PC-3 (cell line): ENCODE data around the gene SLC2A2. TPM values are rescaled to one million over a fixed set of nuclear protein-coding genes. Genes with fewer than 3 reads are reported as not detected.
A peak's percentile ranks its signal among the peaks of the same experiment; 100 is the strongest.

Experiments
- ATAC-seq: fragments of 200-7000 bp; cut with Tn5 transposase; 2 replicates; pipeline ENCODE4 v1.9.1; 2020; ENCODE audit warnings: mild to moderate bottlenecking, moderate library complexity
- BruUV-seq: library from RNA; stranded (reverse); fragments of 400-500 nt; replicated peaks from 2 replicates; lab custom pipeline; 2021; lab: Mats Ljungman, UMichigan
- CTCF ChIA-PET: fragments of 300-600 bp; sonication (Branson Sonifier 250); formaldehyde crosslinking; loops from one replicate; lab custom pipeline; 2022; ENCODE audit warnings: antibody characterized with exemption; lab: Charles Lee
- POLR2A ChIA-PET: fragments of 300-600 bp; sonication (Branson Sonifier 250); formaldehyde crosslinking; loops from one replicate; lab custom pipeline; 2022; ENCODE audit warnings: antibody characterized with exemption; ENCODE audit not compliant: unreplicated experiment; lab: Charles Lee
- DNase-seq: peaks from one replicate; pipeline ENCODE4 v3.0.0-alpha.2; 2015
- H2AFZ ChIP-seq: fragments of 300-600 bp; sonication (generic); 2 replicates; pipeline ENCODE4 v1.6.0; 2016; ENCODE audit warnings: antibody characterized with exemption, low read length
- H3F3A ChIP-seq: fragments of 300-600 bp; sonication (generic); one replicate; pipeline ENCODE4 v1.6.0; 2017; ENCODE audit warnings: antibody characterized with exemption, low read length, control low read depth, mild to moderate bottlenecking; ENCODE audit not compliant: unreplicated experiment
- H3K27ac ChIP-seq: fragments of 300-600 bp; sonication (generic); 2 replicates; pipeline ENCODE4 v1.5.1; 2016; ENCODE audit warnings: mild to moderate bottlenecking, low read length
- H3K27me3 ChIP-seq: fragments of 300-600 bp; sonication (generic); 2 replicates; pipeline ENCODE4 v1.6.1; 2016; ENCODE audit warnings: low read length, mixed read lengths
- H3K36me3 ChIP-seq: fragments of 300-600 bp; sonication (generic); 2 replicates; pipeline ENCODE4 v1.6.1; 2016; ENCODE audit warnings: low read depth, mixed run types, low read length, mixed read lengths
- H3K4me1 ChIP-seq: fragments of 300-600 bp; sonication (generic); 2 replicates; pipeline ENCODE4 v1.5.1; 2016; ENCODE audit warnings: low read length; ENCODE audit not compliant: insufficient read depth
- H3K4me2 ChIP-seq: fragments of 300-600 bp; sonication (generic); 2 replicates; pipeline ENCODE4 v1.6.0; 2016; ENCODE audit warnings: low read length
- H3K4me3 ChIP-seq: fragments of 300-600 bp; sonication (generic); 2 replicates; pipeline ENCODE4 v1.5.1; 2016; ENCODE audit warnings: mild to moderate bottlenecking, low read length, mixed read lengths
- H3K79me2 ChIP-seq: fragments of 300-600 bp; sonication (generic); 2 replicates; pipeline ENCODE4 v1.6.1; 2017; ENCODE audit warnings: low read length, mixed read lengths
- H3K9ac ChIP-seq: fragments of 300-600 bp; sonication (generic); 2 replicates; pipeline ENCODE4 v1.6.0; 2016; ENCODE audit warnings: mild to moderate bottlenecking, low read length
- H3K9me2 ChIP-seq: fragments of 300-600 bp; sonication (generic); replicated peaks from 2 replicates; pipeline ENCODE4 v1.6.1; 2016; ENCODE audit warnings: mixed run types, low read length, mixed read lengths
- H3K9me3 ChIP-seq: fragments of 300-600 bp; sonication (generic); 2 replicates; pipeline ENCODE4 v1.6.1; 2016; ENCODE audit warnings: low read length, mixed read lengths
- H4K20me1 ChIP-seq: fragments of 300-600 bp; sonication (generic); 2 replicates; pipeline ENCODE4 v1.6.1; 2016; ENCODE audit warnings: low read length, mixed read lengths
- CTCF ChIP-seq: fragments of 300-600 bp; sonication (generic); conservative IDR thresholded peaks from 2 replicates; pipeline ENCODE4 v1.5.1; 2017; ENCODE audit warnings: antibody characterized with exemption, low read depth, mild to moderate bottlenecking, low read length
- EZH2 ChIP-seq: fragments of 300-600 bp; sonication (generic); IDR thresholded peaks from one replicate; pipeline ENCODE4 v1.6.1; 2017; ENCODE audit warnings: antibody characterized with exemption, mild to moderate bottlenecking, low read length; ENCODE audit not compliant: unreplicated experiment
- EZH2phosphoT487 ChIP-seq: fragments of 300-600 bp; sonication (generic); IDR thresholded peaks from 2 replicates; pipeline ENCODE4 v1.6.1; 2018; ENCODE audit warnings: mild to moderate bottlenecking, antibody characterized with exemption, low read length, borderline replicate concordance
- intact Hi-C: fragments of 100-400 bp; cut with micrococcal nuclease; formaldehyde crosslinking; loops from 2 replicates; pipeline ENCODE4 v1.9.0; 2023
- total RNA-seq: library from RNA; depleted of rRNA; stranded (reverse); fragments of >200 nt; gene quantifications from 2 replicates; pipeline ENCODE4 v1.2.3, GENCODE V29; 2014

Gene SLC2A2
- total RNA-seq, 1 experiment from 2014 or later, result not detected

GRCh38 chr3:171028779-171029232, 2.3 kb upstream of the SLC2A2 start:
- no peaks in the 10 kb centered on the region for H3F3A ChIP-seq
- H3K4me1 ChIP-seq, result no peaks in the 10 kb centered on the region
- CTCF ChIA-PET, result no interaction called here
- no peak for ATAC-seq
- H3K36me3 ChIP-seq, result no peaks in the 10 kb centered on the region
- H3K27ac ChIP-seq, result no peak overlapping the region
- H3K79me2 ChIP-seq, result no peaks in the 10 kb centered on the region
- H3K9ac ChIP-seq, result no peak overlapping the region
- no peaks in the 10 kb centered on the region for H3K27me3 ChIP-seq
- intact Hi-C loops, result no loop called here
- H2AFZ ChIP-seq, result no peak overlapping the region
- DNase-seq, result peak; percentile 36
- H3K4me3 ChIP-seq, result no peak overlapping the region
- BruUV-seq, result no TSS peak
- no peaks in the 10 kb centered on the region for H3K9me3 ChIP-seq
- H3K9me2 ChIP-seq, result no peaks in the 10 kb centered on the region
- no peak overlapping the region for H3K4me2 ChIP-seq
- TF ChIP-seq EZH2 (no peak), CTCF (no peak), EZH2phosphoT487 (no peak)
- H4K20me1 ChIP-seq, result no peaks in the 10 kb centered on the region
- POLR2A ChIA-PET, result no interaction called here

- Histone ChIP-seq H3K4me1 (no peaks in the 10 kb centered on the region), H3K79me2 (no peaks in the 10 kb centered on the region), H3K9me3 (no peaks in the 10 kb centered on the region), H4K20me1 (no peaks in the 10 kb centered on the region), H3K4me3 (no peak overlapping the region), H3K9me2 (no peaks in the 10 kb centered on the region), H3F3A (no peaks in the 10 kb centered on the region), H3K36me3 (no peaks in the 10 kb centered on the region), H3K27ac (no peak overlapping the region), H3K9ac (no peak overlapping the region), H3K27me3 (no peaks in the 10 kb centered on the region), H2AFZ (no peak overlapping the region), H3K4me2 (no peak overlapping the region)
- ATAC-seq, result no peak
- ChIA-PET POLR2A (no interaction called here), CTCF (no interaction called here)
- no TSS peak for BruUV-seq
- intact Hi-C loops, result no loop called here
- no peak for TF ChIP-seq EZH2phosphoT487
- TF ChIP-seq CTCF, result no peak
- no peak for DNase-seq
These were observed 1.7 kb upstream of the SLC2A2 start for GRCh38 chr3:171028025-171028778.

- TF ChIP-seq EZH2phosphoT487 (no peak), CTCF (no peak), EZH2 (no peak)
- Histone ChIP-seq H3K27me3 (no peaks in the 10 kb centered on the region), H4K20me1 (no peaks in the 10 kb centered on the region), H3K36me3 (no peaks in the 10 kb centered on the region), H3K4me3 (no peak overlapping the region), H3K9ac (no peak overlapping the region), H3K4me1 (no peaks in the 10 kb centered on the region), H3F3A (no peaks in the 10 kb centered on the region), H3K79me2 (no peaks in the 10 kb centered on the region), H3K27ac (no peak overlapping the region), H3K9me3 (no peaks in the 10 kb centered on the region), H2AFZ (no peak overlapping the region), H3K9me2 (no peaks in the 10 kb centered on the region), H3K4me2 (no peak overlapping the region)
- intact Hi-C loops, result no loop called here
- ATAC-seq, result no peak
- POLR2A ChIA-PET, result no interaction called here
- CTCF ChIA-PET, result no interaction called here
- DNase-seq, result no peak
- BruUV-seq, result no TSS peak
These were observed 3.0 kb downstream of the SLC2A2 start for GRCh38 chr3:171023566-171023965.
